GM19438 (cell line): ENCODE results near the gene FSIP1.

Experiments
- ATAC-seq: cut with Tn5 transposase; IDR thresholded peaks from one replicate; pipeline ENCODE4 v1.9.1; 2021; ENCODE audit warnings: low read depth; ENCODE audit not compliant: unreplicated experiment

Gene FSIP1

DNA sequence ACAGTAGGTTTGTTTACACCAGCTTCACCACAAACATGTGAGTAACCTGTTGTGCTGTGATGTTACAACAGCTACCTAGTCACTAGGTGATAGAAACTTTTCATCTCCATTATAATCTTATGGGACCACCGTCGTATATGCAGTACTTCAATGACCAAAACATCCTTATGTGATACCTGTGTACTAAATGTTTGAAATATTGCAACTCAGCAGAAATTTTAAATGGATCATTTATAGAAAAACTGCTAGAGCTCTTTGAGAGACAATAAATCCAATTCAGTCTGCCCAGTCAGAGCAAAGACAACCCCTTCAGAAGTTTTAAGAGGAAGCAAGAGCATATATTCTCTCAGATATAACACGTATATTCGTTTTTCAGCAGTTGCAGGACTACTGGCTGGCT is 128.3 kb downstream of the FSIP1 start:
- no peak for ATAC-seq

DNA sequence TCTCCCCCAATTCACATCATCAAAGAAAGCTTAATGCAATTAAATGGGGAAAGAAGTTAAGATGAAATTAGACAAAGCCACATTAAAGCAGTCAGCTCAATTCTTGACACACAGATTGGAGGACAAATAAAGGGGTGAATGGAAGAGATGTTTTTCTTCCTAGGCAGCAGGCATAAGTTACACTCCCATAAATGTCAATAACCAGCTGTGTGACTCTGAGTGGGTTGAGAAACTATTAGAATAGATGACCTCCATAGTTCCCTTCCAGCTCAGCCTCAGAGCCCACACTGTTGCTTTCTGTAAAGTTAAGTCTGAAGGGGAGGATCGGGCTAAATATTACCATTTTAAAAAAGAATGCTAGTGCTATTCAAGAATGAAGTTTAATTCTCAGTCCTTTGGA is 130.8 kb downstream of the FSIP1 start:
- no peak for ATAC-seq

DNA sequence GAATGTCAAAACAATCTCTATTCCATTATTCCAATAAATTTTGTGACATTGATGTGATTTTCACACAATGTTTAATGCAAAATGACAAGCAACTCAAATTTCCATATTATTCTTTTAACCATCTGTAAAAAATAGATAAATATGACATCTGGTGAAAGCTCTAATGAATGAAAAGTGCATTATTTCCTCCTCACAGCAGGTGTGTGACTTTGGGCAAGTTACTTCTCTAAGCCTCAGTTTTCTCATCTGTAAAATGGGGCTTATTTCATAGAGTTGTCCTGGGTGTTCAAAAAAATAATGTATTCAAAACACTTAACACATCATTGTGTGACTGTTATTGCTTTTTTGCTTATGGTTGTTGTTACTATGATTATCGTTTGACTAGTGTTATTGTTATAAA is 131.3 kb downstream of the FSIP1 start:
- no peak for ATAC-seq

DNA sequence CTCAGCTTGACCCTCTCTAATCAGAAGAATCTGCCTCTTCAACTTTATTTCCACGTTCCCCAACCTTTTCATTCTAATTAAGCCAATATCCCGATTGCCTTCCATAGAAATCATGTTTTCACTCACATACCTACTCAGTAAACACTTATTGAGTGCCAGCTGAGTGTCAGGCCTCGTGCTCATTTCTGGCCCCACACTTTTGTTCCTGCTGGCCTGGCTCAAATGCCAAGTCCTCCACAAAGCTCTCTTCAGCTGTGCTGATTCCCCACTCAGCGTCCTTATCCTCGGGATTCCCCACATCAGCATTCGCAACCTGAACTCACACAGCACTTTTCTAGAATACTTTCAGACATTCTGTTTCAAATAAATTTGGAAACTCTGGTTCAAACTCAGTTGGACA is 132.9 kb downstream of the FSIP1 start:
- no peak for ATAC-seq

DNA sequence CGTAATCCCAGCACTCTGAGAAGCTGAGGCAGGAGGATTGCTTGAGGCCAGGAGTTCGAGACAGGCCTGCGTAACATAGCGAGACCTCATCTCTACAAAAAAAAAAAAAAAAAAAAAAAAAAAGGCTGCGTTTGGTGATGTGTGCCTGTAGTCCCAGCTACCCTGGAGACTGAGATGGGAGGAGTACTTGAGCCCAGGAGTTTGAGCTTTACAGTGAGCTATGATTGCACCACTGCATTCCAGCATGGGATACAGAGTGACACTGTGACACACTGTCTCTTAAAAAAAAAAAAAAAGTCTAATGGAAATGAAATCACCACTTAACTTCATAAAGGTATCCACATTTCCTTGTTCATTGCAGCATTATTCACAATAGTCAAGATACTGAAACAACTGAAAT is 136.2 kb downstream of the FSIP1 start:
- no peak for ATAC-seq

DNA sequence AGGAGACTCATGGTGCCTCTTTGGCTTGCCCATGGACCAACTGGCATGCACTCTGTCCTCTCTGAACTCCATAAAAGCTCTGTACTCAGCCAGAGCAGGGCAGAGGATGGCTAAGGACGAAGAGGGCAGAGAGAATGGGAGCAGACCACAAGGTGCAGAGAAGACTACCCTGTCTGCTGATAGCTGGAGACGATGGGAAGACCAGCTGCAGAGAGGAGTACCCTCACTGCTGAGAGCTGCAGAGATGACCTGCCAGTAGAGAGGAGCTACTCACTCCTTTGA is 136.7 kb downstream of the FSIP1 start:
- ATAC-seq = no peak

DNA sequence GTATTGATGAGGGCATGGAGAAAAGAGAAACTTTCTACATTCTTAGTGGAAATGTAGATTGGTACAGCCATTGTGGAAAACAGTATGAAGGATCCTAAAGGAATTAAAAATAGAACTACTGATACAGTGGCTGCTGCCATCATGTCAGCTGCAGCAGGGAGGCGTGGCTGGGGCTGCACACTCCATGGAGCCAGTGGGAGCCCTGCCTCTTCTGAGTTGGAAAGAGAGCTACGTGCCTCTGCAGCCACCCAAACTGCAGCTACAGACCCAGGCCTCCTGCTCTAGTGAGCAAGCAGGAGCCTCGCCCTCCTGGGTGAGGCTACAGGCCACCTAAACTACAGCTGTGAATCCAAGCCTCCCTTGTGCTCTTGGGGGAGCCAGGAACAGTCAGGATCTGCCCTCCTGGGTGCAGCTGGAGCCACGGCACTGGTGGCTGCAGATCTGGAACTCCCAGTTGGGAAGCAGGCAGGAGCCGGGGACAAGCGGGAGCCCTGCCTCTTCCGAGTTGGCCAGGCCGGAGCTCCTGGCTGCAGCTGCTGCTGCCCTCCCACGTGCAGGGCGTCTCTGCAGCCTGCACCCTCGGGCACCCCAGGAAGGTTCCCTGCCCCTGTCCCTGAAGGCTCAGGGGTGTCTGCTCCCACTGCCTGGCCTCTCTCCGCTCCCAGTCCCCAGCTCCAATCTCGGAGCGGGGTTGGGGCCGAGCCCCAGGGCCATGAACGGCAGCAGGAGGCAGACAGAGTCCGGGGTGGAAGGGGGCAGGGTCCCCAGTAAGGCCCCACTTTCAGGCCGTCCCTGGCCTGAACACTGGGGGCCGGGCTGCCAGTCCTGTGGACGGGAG is 137.3 kb downstream of the FSIP1 start:
- no peak for ATAC-seq

DNA sequence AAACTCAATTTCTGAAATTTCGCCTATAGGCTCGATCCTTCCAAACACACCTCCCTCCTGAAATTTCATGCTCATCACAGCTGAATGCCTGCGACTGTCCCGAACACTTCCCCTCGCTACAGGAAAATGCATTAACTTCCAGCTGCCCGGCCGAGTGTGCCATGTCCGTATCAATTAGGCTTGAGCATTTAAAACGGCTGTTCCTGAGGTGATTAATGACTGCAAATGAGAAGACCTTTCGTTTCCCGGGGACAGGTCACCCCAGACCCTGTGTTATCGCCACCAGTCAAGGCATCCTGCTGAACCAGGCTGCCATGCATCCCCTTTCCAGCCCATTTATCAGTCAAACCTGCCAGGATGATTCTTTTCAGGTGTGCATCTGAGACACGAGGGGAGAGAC is 138.5 kb downstream of the FSIP1 start:
- no peak for ATAC-seq

DNA sequence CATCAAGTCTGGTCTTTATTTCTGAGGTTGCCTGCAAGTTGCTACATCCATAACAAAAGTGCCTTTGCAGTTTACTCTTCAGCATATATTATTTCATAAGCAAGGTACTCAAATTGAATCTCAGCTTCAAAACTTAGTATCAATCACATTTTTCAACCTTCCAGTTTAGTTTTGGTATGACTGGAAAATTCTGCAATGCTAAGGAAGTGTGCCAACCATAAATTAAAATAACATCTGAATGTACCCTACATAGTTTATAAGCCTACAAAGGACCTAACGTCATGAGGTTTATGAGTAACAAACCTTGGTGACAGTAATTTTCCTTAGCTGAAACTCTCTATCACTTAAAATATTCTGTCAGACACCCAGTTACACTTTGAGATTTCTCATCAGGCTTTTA is 138.9 kb downstream of the FSIP1 start:
- no peak for ATAC-seq

DNA sequence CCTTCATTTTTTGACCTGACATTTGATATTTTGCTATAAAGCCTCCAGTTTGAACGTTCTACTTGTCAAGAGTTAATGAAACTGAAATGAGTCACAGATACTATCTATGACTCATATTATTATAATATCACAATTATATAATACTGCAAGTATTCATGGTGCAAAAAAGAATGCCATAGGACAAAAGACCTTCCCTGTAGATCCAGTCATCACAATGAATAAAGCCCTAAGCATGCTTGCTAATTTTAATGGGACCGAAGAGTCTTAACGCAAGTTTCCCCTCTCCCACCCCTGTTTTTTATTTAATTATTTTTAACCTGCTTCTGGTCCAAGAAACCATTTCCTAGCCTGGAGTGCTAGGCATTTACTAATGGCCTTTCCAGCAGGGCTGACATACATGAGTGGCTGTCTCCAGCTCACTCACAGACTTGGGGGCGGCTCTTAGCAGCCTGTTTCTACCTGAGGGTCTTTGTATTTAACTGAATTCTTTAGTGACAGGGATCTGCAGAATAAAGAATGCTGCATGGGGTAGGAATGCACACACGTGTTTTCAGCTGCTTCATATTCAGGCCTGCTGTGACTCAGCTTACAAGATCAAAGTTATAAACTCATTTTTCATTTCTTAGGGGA is 140.5 kb downstream of the FSIP1 start:
- no peak for ATAC-seq

DNA sequence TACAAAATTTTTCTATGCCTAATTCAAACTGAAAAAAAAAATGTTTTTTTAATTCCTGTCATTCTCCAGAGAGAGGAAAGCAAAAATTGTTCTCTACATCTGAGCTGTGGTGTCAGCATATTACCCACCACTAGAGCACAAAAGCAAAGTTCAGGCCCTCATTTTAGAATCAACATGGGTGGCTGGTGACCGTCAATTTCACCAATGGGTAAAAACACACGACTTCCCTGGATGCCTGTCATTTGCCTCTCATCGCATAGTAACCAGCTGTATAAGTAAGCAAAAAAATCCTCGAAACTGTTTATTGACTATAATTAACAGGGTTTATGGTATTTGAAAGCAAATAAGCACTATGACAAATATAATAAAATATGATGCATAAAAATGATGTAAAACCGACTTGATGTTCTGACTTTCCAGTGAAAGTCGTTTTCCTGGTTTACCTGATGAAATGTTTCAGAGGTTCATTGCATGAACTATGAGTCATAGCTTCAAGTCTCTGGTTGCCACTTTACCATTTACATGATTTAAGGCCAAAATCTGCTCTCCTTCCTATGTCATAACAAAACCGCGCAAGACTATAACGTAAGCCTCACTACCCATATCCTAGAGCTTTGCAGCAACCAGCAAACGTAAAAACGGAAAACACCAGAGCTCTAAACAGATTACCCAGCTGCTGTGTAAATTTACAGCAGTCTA is 141.3 kb downstream of the FSIP1 start:
- ATAC-seq = no peak

DNA sequence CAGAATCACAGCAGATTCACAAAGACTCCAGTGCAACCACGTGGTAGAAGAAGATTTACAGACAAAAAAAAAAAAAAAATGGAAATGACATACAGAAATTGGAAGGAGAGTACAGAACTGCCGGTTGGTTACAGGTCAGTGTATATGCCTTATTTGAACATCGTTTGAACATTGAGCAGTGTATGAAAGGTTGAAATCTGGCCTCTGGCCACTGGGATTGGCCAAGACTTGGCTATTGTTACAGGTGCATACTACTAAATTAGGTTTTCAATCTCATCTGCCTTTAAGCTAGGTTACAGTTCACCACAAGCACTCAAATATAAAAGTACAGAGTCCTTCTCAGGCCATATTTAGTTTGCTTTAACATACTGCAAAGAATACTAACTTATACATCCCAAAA is 142.0 kb downstream of the FSIP1 start:
- no peak for ATAC-seq

DNA sequence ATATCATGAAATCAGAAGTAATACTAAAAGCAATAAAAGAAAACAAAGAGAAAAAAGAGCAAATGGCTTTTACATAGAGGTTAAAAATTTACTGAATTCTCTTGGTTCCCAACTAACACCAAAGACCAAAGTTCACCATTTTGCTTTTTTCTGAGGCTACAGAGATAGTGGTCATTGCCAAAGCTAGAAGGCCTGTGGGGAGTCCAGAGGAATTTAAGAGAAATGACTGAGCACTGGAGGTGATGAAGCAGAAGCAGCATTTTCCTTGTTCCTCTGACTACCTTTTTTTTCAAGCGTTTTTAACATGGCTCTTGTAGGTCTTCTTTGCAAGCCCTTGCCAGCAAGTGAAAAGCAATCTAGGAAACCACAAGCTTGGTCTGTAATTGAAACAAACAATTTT is 143.6 kb downstream of the FSIP1 start:
- ATAC-seq = no peak

DNA sequence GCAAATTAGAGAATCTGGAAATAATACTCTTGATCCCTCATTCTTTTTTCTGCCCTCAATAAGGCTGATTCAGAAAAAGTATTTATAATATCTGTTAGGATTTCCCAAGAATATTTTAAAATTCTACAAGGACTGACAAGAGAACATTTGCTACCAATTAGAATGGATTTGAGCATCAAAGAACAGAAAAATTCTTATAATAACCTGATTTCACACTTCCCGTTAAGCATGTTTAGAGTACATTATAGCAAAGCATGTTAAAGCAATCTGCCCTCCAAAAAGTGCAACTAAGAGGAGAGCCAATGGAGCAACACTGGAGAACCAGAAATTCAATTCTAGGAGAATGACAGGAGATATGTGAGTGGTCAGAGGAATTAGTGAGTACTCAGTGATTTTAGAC is 144.6 kb downstream of the FSIP1 start:
- no peak for ATAC-seq

DNA sequence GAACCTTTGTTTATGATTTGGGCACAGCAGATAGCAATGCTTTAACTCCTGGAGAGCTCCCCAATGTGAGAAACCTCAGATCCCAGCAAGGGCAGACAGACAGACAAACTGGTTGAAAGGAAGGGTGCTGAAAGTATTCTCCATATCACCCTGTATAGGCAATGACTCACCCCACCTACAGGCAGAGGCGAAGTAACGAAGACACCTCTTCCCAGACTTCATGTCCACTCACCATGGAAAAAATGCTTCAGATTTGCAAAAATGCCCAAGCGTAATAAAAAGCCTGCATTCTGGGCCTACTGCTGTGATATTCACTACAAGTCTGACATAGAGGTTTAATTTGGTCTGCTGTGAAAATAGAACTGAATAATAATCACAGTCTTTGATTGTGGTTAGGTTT is 151.3 kb downstream of the FSIP1 start:
- ATAC-seq = no peak

DNA sequence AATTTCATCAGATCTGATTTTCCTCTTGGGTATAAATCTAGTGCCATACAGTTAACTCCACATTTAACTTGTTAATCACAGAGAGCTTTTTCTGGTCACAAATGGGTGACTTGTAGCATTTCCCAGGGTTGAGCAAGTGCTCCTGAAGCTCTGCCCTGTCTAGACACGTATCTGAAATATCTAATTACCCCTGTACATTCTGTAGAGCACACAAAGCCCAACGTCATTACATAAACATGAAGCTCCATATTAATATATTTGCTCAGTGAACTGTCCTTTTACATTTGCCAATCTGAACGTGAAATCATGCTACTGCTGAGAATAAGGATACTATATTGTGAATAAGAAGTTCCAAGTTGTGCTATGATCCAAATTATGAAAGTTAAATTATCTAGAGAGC is 152.7 kb downstream of the FSIP1 start:
- ATAC-seq = no peak

DNA sequence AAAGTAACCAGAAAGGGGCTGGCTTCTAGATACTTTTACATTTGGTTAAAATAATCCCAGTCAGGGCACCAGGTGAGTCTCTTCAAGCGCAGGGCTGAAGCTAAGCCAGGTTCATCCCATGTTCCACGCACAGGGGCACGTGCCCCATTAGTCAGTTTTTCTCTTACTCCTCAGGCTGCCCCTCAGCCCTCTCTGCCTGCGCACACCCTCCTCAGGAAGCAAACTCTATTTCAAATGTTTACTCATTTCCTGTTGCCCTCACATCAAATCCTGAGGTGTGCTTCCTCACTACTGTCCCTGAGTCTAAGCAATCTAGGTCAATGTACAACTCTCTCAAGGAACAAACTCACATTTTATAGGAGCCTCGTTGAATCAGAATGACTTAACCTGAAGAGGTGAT is 153.3 kb downstream of the FSIP1 start:
- ATAC-seq = no peak

DNA sequence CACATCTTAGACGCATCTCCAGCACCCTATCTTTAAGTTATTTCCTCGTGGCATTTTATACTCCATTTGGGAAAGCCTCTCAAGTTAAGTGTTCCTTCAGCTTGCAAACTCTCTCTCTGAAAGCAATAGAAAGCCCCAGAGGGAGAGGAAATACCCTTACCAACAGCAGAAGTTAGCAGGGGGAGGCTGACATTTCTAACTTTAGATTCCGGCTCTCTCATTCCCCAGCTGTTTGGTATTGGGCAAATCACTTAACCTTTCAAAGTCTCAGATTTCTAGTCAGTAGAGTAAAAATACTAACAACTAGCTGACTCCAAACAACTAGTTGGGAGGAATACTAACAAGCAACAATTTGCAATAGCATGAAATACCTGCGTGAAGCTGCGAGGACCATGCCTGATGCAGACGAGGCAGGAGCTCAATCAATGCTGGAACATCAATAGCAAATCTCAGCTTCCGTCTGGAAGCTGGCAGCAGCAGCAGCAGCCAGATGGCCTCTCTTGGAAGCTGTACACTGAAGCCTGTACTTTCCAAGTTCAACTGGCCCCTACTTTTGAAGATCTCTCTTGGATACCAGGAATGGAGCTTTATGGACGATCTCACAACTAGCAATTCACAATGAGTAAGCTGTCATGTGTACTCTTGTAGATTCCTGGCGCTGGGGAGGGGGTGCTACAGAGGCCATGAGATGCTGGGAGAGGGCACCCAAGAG is 153.9 kb downstream of the FSIP1 start:
- ATAC-seq = no peak

DNA sequence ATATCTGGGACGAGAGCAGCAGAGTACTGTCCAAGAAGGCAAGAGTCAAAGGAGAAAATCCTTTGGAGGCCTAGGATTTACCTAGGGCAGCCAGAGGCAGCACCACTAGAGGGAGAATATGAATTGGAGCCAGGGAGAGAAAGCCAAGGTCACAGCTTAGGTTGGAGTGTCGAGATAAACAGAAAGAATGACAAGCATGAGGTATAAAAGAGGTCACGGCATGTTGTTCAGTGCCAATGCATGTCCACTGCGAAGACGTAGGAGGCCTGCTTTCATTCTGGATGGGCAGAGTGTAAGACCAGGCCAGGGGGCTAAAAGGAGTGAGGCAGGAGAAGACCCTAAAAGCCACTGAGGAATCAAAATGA is 154.5 kb downstream of the FSIP1 start:
- no peak for ATAC-seq

DNA sequence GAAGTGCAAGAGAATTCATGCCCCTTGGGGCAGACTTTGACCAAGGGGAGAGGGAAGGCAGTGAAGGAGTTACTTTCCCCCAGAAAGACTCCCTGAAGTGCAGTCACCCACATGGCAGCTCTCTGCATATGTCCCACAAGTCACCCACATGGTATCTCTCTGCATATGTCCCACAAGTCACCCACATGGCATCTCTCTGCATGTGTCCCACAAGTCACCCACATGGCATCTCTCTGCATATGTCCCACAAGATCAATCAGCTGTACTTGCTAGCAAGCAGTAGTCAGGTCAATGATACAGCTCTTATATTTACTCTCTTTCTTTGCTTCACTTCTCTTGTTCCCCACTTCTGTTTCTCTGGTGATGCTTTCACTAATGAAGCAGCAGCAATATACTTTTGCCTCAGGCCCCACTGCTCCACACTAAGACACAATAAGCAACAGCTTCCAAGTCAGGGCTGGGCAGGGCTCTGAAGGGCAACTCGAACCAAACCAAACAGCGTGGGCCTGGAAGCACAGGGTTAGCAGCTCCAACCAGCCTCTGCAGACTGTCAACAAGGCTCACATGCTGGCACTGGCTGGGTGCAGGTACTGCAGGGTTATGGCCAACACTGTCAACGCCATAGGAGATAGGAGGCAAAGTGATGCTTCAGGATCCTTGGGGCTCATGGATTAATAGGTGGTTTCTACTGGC is 155.0 kb downstream of the FSIP1 start:
- no peak for ATAC-seq

DNA sequence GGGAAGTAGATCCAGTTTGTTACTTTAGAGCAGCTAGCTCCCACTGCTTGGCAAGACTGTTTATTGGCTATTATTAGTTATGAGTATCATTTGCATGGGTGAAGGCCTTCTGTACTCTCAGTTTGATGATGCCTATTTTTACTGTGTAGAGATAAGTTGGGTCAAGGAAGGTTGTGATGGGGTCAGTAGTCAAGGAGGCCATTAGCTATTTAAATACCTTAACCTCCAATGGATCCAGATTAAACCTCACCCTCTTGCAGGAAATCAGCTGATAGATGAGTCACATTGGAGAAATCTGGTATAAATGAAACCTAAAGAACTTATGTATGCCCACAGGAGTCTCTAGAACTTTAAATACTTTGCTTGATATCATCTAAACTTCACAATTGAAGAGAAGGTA is 156.8 kb downstream of the FSIP1 start:
- no peak for ATAC-seq
